Sigmoid colon (tissue), 4 donors: ENCODE measurements around the gene FUBP3.

Source experiments
- CTCF ChIP-seq, 4 experiments: fragments of 450-650 bp in 3 of 4; fragments of 200-600 bp in 1 of 4; IDR thresholded peaks; one replicate each; pipeline ENCODE4 v1.5.1; 2016 to 2019; ENCODE audit warnings: antibody characterized with exemption in 4 of 4, mild to moderate bottlenecking in 3 of 4, moderate library complexity in 2 of 4
- POLR2A ChIP-seq, 2 donors: fragments of 450-650 bp; IDR thresholded peaks; one replicate each; pipeline ENCODE4 v1.6.1; 2016; ENCODE audit warnings: antibody characterized with exemption in 2 of 2, mild to moderate bottlenecking in 2 of 2, moderate library complexity in 2 of 2
- POLR2AphosphoS5 ChIP-seq, 4 donors: sonication (generic); formaldehyde crosslinking; IDR thresholded peaks; one replicate each; pipeline ENCODE4 v1.6.1; 2017; ENCODE audit warnings: antibody characterized with exemption in 4 of 4

- no peak for TF ChIP-seq POLR2A (IDR thresholded peaks at IDR 0.05)
- no peak for TF ChIP-seq POLR2AphosphoS5 (IDR thresholded peaks at IDR 0.05)
- no peak for TF ChIP-seq CTCF (IDR thresholded peaks at IDR 0.05)
Measured at GRCh38 chr9:130565792-130566191, 13.6 kb upstream of the FUBP3 start.
